SK-N-SH treated with all-trans-retinoic acid at 6 μM for 48 hours (cell line): ENCODE results near the gene HECA.
A peak's percentile ranks its signal among the peaks of the same experiment; 100 is the strongest.

Experiments used
- ATAC-seq: fragments of 200-7000 bp; cut with Tn5 transposase; 3 replicates; pipeline ENCODE4 v1.9.1; 2020; ENCODE audit warnings: mild to moderate bottlenecking, moderate library complexity
- ARNTL ChIP-seq: fragments of 450-650 bp; formaldehyde crosslinking; IDR thresholded peaks from 2 replicates; pipeline ENCODE4 v1.5.0; 2020; ENCODE audit warnings: low read depth, mild to moderate bottlenecking, moderate library complexity, borderline replicate concordance
- CREB5 ChIP-seq: fragments of 250-450 bp; sonication (Bioruptor Pico); IDR thresholded peaks from 2 replicates; pipeline ENCODE4 v1.5.1; 2020; ENCODE audit warnings: low read depth, mild to moderate bottlenecking, moderate library complexity
- CSDC2 ChIP-seq: fragments of 250-450 bp; sonication (Bioruptor Pico); IDR thresholded peaks from 2 replicates; pipeline ENCODE4 v1.5.0; 2020; ENCODE audit warnings: mild to moderate bottlenecking, moderate library complexity
- CSRNP3 ChIP-seq: fragments of 250-450 bp; sonication (Bioruptor Pico); IDR thresholded peaks from 2 replicates; pipeline ENCODE4 v1.5.1; 2021; ENCODE audit warnings: mild to moderate bottlenecking, moderate library complexity
- ESRRG ChIP-seq: fragments of 250-450 bp; sonication (Bioruptor Pico); IDR thresholded peaks from 2 replicates; pipeline ENCODE4 v1.6.1; 2021; ENCODE audit warnings: mild to moderate bottlenecking
- GLIS3 ChIP-seq: fragments of 250-450 bp; sonication (Bioruptor Pico); IDR thresholded peaks from 2 replicates; pipeline ENCODE4 v1.5.0; 2020; ENCODE audit warnings: mild to moderate bottlenecking, moderate library complexity
- ISL1 ChIP-seq: fragments of 250-450 bp; sonication (Bioruptor Pico); IDR thresholded peaks from 2 replicates; pipeline ENCODE4 v2.1.2; 2022; ENCODE audit warnings: mild to moderate bottlenecking, moderate library complexity
- OSR1 ChIP-seq: fragments of 250-450 bp; sonication (Bioruptor Pico); IDR thresholded peaks from 2 replicates; pipeline ENCODE4 v1.8.0; 2022; ENCODE audit warnings: moderate library complexity, mild to moderate bottlenecking, inconsistent platforms
- POU6F1 ChIP-seq: fragments of 250-450 bp; sonication (Bioruptor Pico); IDR thresholded peaks from 2 replicates; pipeline ENCODE4 v1.8.0; 2021; ENCODE audit warnings: low read depth, mild to moderate bottlenecking, moderate library complexity, borderline replicate concordance
- PPARA ChIP-seq: fragments of 250-450 bp; sonication (Bioruptor Pico); IDR thresholded peaks from 2 replicates; pipeline ENCODE4 v1.5.0; 2020; ENCODE audit warnings: mild to moderate bottlenecking, borderline replicate concordance
- RARB ChIP-seq: fragments of 250-450 bp; sonication (Bioruptor Pico); IDR thresholded peaks from 2 replicates; pipeline ENCODE4 v1.8.0; 2021; ENCODE audit warnings: mild to moderate bottlenecking, moderate library complexity
- SNAI2 ChIP-seq: fragments of 250-450 bp; sonication (Bioruptor Pico); IDR thresholded peaks from 2 replicates; pipeline ENCODE4 v1.5.0; 2020; ENCODE audit warnings: mild to moderate bottlenecking, moderate library complexity
- TCF4 ChIP-seq: fragments of 250-450 bp; sonication (Bioruptor Pico); IDR thresholded peaks from 2 replicates; pipeline ENCODE4 v1.8.0; 2021; ENCODE audit warnings: mild to moderate bottlenecking, moderate library complexity, borderline replicate concordance
- TOX ChIP-seq: fragments of 250-450 bp; sonication (Bioruptor Pico); IDR thresholded peaks from 2 replicates; pipeline ENCODE4 v1.8.0; 2021; ENCODE audit warnings: mild to moderate bottlenecking, moderate library complexity, borderline replicate concordance
- TSHZ2 ChIP-seq: fragments of 250-450 bp; sonication (Bioruptor Pico); IDR thresholded peaks from 2 replicates; pipeline ENCODE4 v1.5.0; 2020; ENCODE audit warnings: mild to moderate bottlenecking, moderate library complexity
- ZC3H10 ChIP-seq: fragments of 250-450 bp; sonication (Bioruptor Pico); IDR thresholded peaks from 2 replicates; pipeline ENCODE4 v1.5.1; 2021; ENCODE audit warnings: mild to moderate bottlenecking, moderate library complexity
- ZFP3 ChIP-seq: fragments of 250-450 bp; sonication (Bioruptor Pico); IDR thresholded peaks from 2 replicates; pipeline ENCODE4 v1.5.0; 2020; ENCODE audit warnings: mild to moderate bottlenecking, moderate library complexity
- ZNF565 ChIP-seq: fragments of 450-650 bp; formaldehyde crosslinking; conservative IDR thresholded peaks from 2 replicates; pipeline ENCODE4 v1.5.0; 2020; ENCODE audit warnings: low read depth, mild to moderate bottlenecking, moderate library complexity
- ZNF70 ChIP-seq: fragments of 450-650 bp; formaldehyde crosslinking; IDR thresholded peaks from 2 replicates; pipeline ENCODE4 v1.5.0; 2020; ENCODE audit warnings: mild to moderate bottlenecking, moderate library complexity
- ZNF8 ChIP-seq: fragments of 450-650 bp; formaldehyde crosslinking; IDR thresholded peaks from 2 replicates; pipeline ENCODE4 v1.5.0; 2020; ENCODE audit warnings: mild to moderate bottlenecking, moderate library complexity

HECA gene

GRCh38 chr6:139134064-139134395 is 850 bp upstream of the HECA start:
- TF ChIP-seq CREB5 (CRISPR knock-in tag) (no peak), POU6F1 (CRISPR knock-in tag) (no peak), ZFP3 (CRISPR knock-in tag) (no peak), TCF4 (CRISPR knock-in tag) (no peak), ZC3H10 (CRISPR knock-in tag) (no peak), CSRNP3 (CRISPR knock-in tag) (no peak), SNAI2 (CRISPR knock-in tag) (no peak), TOX (CRISPR knock-in tag) (no peak), GLIS3 (CRISPR knock-in tag) (no peak), RARB (CRISPR knock-in tag) (no peak), CSDC2 (CRISPR knock-in tag) (no peak), ZNF70 (CRISPR knock-in tag) (no peak), ESRRG (CRISPR knock-in tag) (no peak), OSR1 (CRISPR knock-in tag) (no peak), ZNF565 (CRISPR knock-in tag) (no peak), PPARA (no peak)
- ATAC-seq, result peak; percentile 18; the same call in 2 of the 3 replicates

- peak; percentile 38 for ATAC-seq
Observed at GRCh38 chr6:139135578-139136545, 982 bp downstream of the HECA start.

More at GRCh38 chr6:139135578-139136545, 982 bp downstream of the HECA start:
- TF ChIP-seq TSHZ2 (CRISPR knock-in tag) (no peak), ZC3H10 (CRISPR knock-in tag) (no peak), CSRNP3 (CRISPR knock-in tag) (no peak), ZNF565 (CRISPR knock-in tag) (no peak), PPARA (no peak), CREB5 (CRISPR knock-in tag) (no peak), ZNF8 (CRISPR knock-in tag) (no peak), ARNTL (CRISPR knock-in tag) (no peak), RARB (CRISPR knock-in tag) (no peak), TOX (CRISPR knock-in tag) (no peak), TCF4 (CRISPR knock-in tag) (no peak), ESRRG (CRISPR knock-in tag) (no peak), ISL1 (CRISPR knock-in tag) (no peak), SNAI2 (CRISPR knock-in tag) (no peak), CSDC2 (CRISPR knock-in tag) (no peak), POU6F1 (CRISPR knock-in tag) (no peak)
